GM21423 (cell line): ENCODE measurements around the gene CXXC5.

ENCODE experiments used
- ATAC-seq: cut with Tn5 transposase; IDR thresholded peaks from one replicate; pipeline ENCODE4 v1.9.1; 2021; ENCODE audit warnings: mild to moderate bottlenecking, moderate library complexity; ENCODE audit not compliant: unreplicated experiment

The CXXC5 gene

GRCh38 chr5:139690803-139691629 is 42.9 kb downstream of the CXXC5 start:
- no peak for ATAC-seq

GRCh38 chr5:139692148-139692547 is 44.0 kb downstream of the CXXC5 start:
- ATAC-seq = no peak

GRCh38 chr5:139692679-139693308 is 44.6 kb downstream of the CXXC5 start:
- ATAC-seq = no peak

GRCh38 chr5:139693676-139694364 is 45.7 kb downstream of the CXXC5 start:
- no peak for ATAC-seq

GRCh38 chr5:139694556-139695177 is 46.5 kb downstream of the CXXC5 start:
- no peak for ATAC-seq

- ATAC-seq = no peak
These were observed 47.0 kb downstream of the CXXC5 start for GRCh38 chr5:139695178-139695573.

- ATAC-seq = no peak
These were observed 48.2 kb downstream of the CXXC5 start for GRCh38 chr5:139696167-139696893.

GRCh38 chr5:139696894-139697658 is 48.9 kb downstream of the CXXC5 start:
- no peak for ATAC-seq

GRCh38 chr5:139698490-139699146 is 50.5 kb downstream of the CXXC5 start:
- no peak for ATAC-seq

GRCh38 chr5:139699351-139699750 is 51.2 kb downstream of the CXXC5 start:
- no peak for ATAC-seq

- no peak for ATAC-seq
These were observed 52.5 kb downstream of the CXXC5 start for GRCh38 chr5:139700711-139701055.

GRCh38 chr5:139701056-139701741 is 53.0 kb downstream of the CXXC5 start:
- no peak for ATAC-seq

GRCh38 chr5:139702548-139702947 is 54.4 kb downstream of the CXXC5 start:
- no peak for ATAC-seq

- no peak for ATAC-seq
These were observed 56.6 kb downstream of the CXXC5 start for GRCh38 chr5:139704748-139705147.

GRCh38 chr5:139705191-139705590 is 57.0 kb downstream of the CXXC5 start:
- ATAC-seq = no peak

- no peak for ATAC-seq
These were observed 57.8 kb downstream of the CXXC5 start for GRCh38 chr5:139705655-139706587.

GRCh38 chr5:139707445-139708003 is 59.4 kb downstream of the CXXC5 start:
- ATAC-seq = no peak

- ATAC-seq = no peak
These were observed 60.3 kb downstream of the CXXC5 start for GRCh38 chr5:139708434-139708861.
